Sigmoid colon (tissue), 4 donors: ENCODE measurements around the gene WDFY4.

ENCODE experiments used
- CTCF ChIP-seq, 4 experiments: fragments of 450-650 bp in 3 of 4; fragments of 200-600 bp in 1 of 4; IDR thresholded peaks; one replicate each; pipeline ENCODE4 v1.5.1; 2016 to 2019; ENCODE audit warnings: antibody characterized with exemption in 4 of 4, mild to moderate bottlenecking in 3 of 4, moderate library complexity in 2 of 4
- POLR2AphosphoS5 ChIP-seq, 4 donors: sonication (generic); formaldehyde crosslinking; IDR thresholded peaks; one replicate each; pipeline ENCODE4 v1.6.1; 2017; ENCODE audit warnings: antibody characterized with exemption in 4 of 4

GRCh38 chr10:48842231-48842630, 157.6 kb downstream of the WDFY4 start:
- no peak for TF ChIP-seq POLR2AphosphoS5 (IDR thresholded peaks at IDR 0.05)
- no peak for TF ChIP-seq CTCF (IDR thresholded peaks at IDR 0.05)
